ENCODE measurements around the gene ZNF692. TPM values are rescaled to one million over a fixed set of nuclear protein-coding genes. Genes with fewer than 3 reads are reported as not detected.
"Not testable (repeated sequence)": the region's sequence is repeated elsewhere in the genome, so short reads cannot be mapped to it uniquely, and the experiment has no call there.

The ZNF692 gene
- total RNA-seq, 2 donors from 2014 or later = 35.0 to 41.4 TPM

- ATAC-seq = no peak
- H3K27ac Mint-ChIP-seq = no peak overlapping the region
These were observed 31.9 kb upstream of the ZNF692 start for GRCh38 chr1:248890549-248891498.

GRCh38 chr1:248889914-248890243 lies 31.0 kb upstream of the ZNF692 start:
- not testable (repeated sequence) for H3K9me3 ChIP-seq (ENCODE audit: control insufficient read depth, low read length, poor library complexity, severe bottlenecking); DNase-seq; ATAC-seq; H3K27ac Mint-ChIP-seq; H3K36me3 Mint-ChIP-seq (ENCODE audit: low read depth); H3K4me3 Mint-ChIP-seq; H3K4me1 Mint-ChIP-seq
- peaks cover 47% of the 10 kb centered on the region for H3K27me3 Mint-ChIP-seq

More at GRCh38 chr1:248890549-248891498, 31.9 kb upstream of the ZNF692 start:
- Mint-ChIP-seq H3K4me3 (no peak overlapping the region), H3K4me1 (no peaks in the 10 kb centered on the region), H3K36me3 (ENCODE audit: low read depth) (peaks cover 9% of the 10 kb centered on the region), H3K27me3 (peaks cover 51% of the 10 kb centered on the region)
- DNase-seq = no peak
- H3K9me3 ChIP-seq (ENCODE audit: control insufficient read depth, low read length, poor library complexity, severe bottlenecking) = no peaks in the 10 kb centered on the region

- DNase-seq = no peak
- no peaks in the 10 kb centered on the region for H3K9me3 ChIP-seq (ENCODE audit: control insufficient read depth, low read length, poor library complexity, severe bottlenecking)
- Mint-ChIP-seq H3K27me3 (peaks cover 22% of the 10 kb centered on the region), H3K36me3 (ENCODE audit: low read depth) (peaks cover 9% of the 10 kb centered on the region), H3K4me1 (no peaks in the 10 kb centered on the region), H3K27ac (no peak overlapping the region), H3K4me3 (no peak overlapping the region)
- no peak for ATAC-seq
These were observed 27.5 kb upstream of the ZNF692 start for GRCh38 chr1:248886237-248886895.

GRCh38 chr1:248885646-248886045 lies 26.8 kb upstream of the ZNF692 start:
- no peaks in the 10 kb centered on the region for H3K4me1 Mint-ChIP-seq
- ATAC-seq = no peak
- peaks cover 15% of the 10 kb centered on the region for H3K27me3 Mint-ChIP-seq
- no peak overlapping the region for H3K27ac Mint-ChIP-seq
- H3K36me3 Mint-ChIP-seq (ENCODE audit: low read depth) = peaks cover 6% of the 10 kb centered on the region
- DNase-seq = no peak
- H3K9me3 ChIP-seq (ENCODE audit: control insufficient read depth, low read length, poor library complexity, severe bottlenecking) = no peaks in the 10 kb centered on the region
- no peak overlapping the region for H3K4me3 Mint-ChIP-seq

GRCh38 chr1:248884632-248885295 lies 25.9 kb upstream of the ZNF692 start:
- DNase-seq (no peak), ATAC-seq (no peak)
- H3K27ac Mint-ChIP-seq = no peak overlapping the region
- H3K9me3 ChIP-seq (ENCODE audit: control insufficient read depth, low read length, poor library complexity, severe bottlenecking) = no peaks in the 10 kb centered on the region
- H3K4me3 Mint-ChIP-seq = no peak overlapping the region
- peaks cover 7% of the 10 kb centered on the region for H3K27me3 Mint-ChIP-seq
- H3K4me1 Mint-ChIP-seq = no peaks in the 10 kb centered on the region
- H3K36me3 Mint-ChIP-seq (ENCODE audit: low read depth) = peaks cover 2% of the 10 kb centered on the region

GRCh38 chr1:248882427-248882826 lies 23.5 kb upstream of the ZNF692 start:
- not testable (repeated sequence) for DNase-seq; H3K36me3 Mint-ChIP-seq (ENCODE audit: low read depth); H3K4me3 Mint-ChIP-seq; H3K27me3 Mint-ChIP-seq; ATAC-seq; H3K27ac Mint-ChIP-seq; H3K4me1 Mint-ChIP-seq; H3K9me3 ChIP-seq (ENCODE audit: control insufficient read depth, low read length, poor library complexity, severe bottlenecking)

- ATAC-seq = no peak
- Mint-ChIP-seq H3K27me3 (peaks cover 7% of the 10 kb centered on the region), H3K36me3 (ENCODE audit: low read depth) (no peaks in the 10 kb centered on the region), H3K4me1 (no peaks in the 10 kb centered on the region), H3K4me3 (no peak overlapping the region), H3K27ac (no peak overlapping the region)
- no peaks in the 10 kb centered on the region for H3K9me3 ChIP-seq (ENCODE audit: control insufficient read depth, low read length, poor library complexity, severe bottlenecking)
- no peak for DNase-seq
These were observed 22.4 kb upstream of the ZNF692 start for GRCh38 chr1:248881261-248881660.

- Mint-ChIP-seq H3K4me1 (peaks cover 16% of the 10 kb centered on the region), H3K27me3 (peaks cover 10% of the 10 kb centered on the region), H3K36me3 (ENCODE audit: low read depth) (peaks cover 2% of the 10 kb centered on the region), H3K4me3 (peak overlapping the region; percentile 89), H3K27ac (peak overlapping the region; percentile 98)
- ATAC-seq (peak; percentile 70), DNase-seq (peak; percentile 55 to 79 (median 71))
- H3K9me3 ChIP-seq (ENCODE audit: control insufficient read depth, low read length, poor library complexity, severe bottlenecking) = no peaks in the 10 kb centered on the region
These were observed 15.2 kb upstream of the ZNF692 start for GRCh38 chr1:248873993-248874533.

- Mint-ChIP-seq H3K4me3 (peak overlapping the region; percentile 89), H3K4me1 (peaks cover 16% of the 10 kb centered on the region), H3K36me3 (ENCODE audit: low read depth) (peaks cover 2% of the 10 kb centered on the region)
These were observed 14.6 kb upstream of the ZNF692 start for GRCh38 chr1:248873409-248873992.

GRCh38 chr1:248872752-248873408 lies 14.0 kb upstream of the ZNF692 start:
- peaks cover 16% of the 10 kb centered on the region for H3K4me1 Mint-ChIP-seq
- peak overlapping the region; percentile 98 for H3K27ac Mint-ChIP-seq
- ATAC-seq (peak; percentile 34), DNase-seq (peak in 1 of 3 donors; percentile 13)
- peaks cover 2% of the 10 kb centered on the region for H3K36me3 Mint-ChIP-seq (ENCODE audit: low read depth)
- peaks cover 10% of the 10 kb centered on the region for H3K27me3 Mint-ChIP-seq
- no peaks in the 10 kb centered on the region for H3K9me3 ChIP-seq (ENCODE audit: control insufficient read depth, low read length, poor library complexity, severe bottlenecking)
- peak overlapping the region; percentile 89 for H3K4me3 Mint-ChIP-seq

More at GRCh38 chr1:248873409-248873992, 14.6 kb upstream of the ZNF692 start:
- DNase-seq = peak; percentile 57 to 89 (median 84)
- no peaks in the 10 kb centered on the region for H3K9me3 ChIP-seq (ENCODE audit: control insufficient read depth, low read length, poor library complexity, severe bottlenecking)
- ATAC-seq = peak; percentile 81
- Mint-ChIP-seq H3K27me3 (peaks cover 10% of the 10 kb centered on the region), H3K27ac (peak overlapping the region; percentile 98)

GRCh38 chr1:248871837-248872401 lies 13.0 kb upstream of the ZNF692 start:
- ATAC-seq (no peak), DNase-seq (no peak)
- no peaks in the 10 kb centered on the region for H3K9me3 ChIP-seq (ENCODE audit: control insufficient read depth, low read length, poor library complexity, severe bottlenecking)
- Mint-ChIP-seq H3K4me3 (peak overlapping the region; percentile 21), H3K27me3 (peaks cover 10% of the 10 kb centered on the region), H3K27ac (peak overlapping the region; percentile 98), H3K36me3 (ENCODE audit: low read depth) (peaks cover 2% of the 10 kb centered on the region), H3K4me1 (peaks cover 16% of the 10 kb centered on the region)
